Islet of Langerhans (tissue), 1 donor: Measurements from ENCODE around the gene SCAP.
A peak's percentile ranks its signal among the peaks of the same experiment; 100 is the strongest.

Experiments used
- FAIRE-seq: peaks from one replicate; lab custom pipeline; 2011; peaks lifted over from hg19 to GRCh38; lab: Jason Lieb, UNC

Gene SCAP

DNA sequence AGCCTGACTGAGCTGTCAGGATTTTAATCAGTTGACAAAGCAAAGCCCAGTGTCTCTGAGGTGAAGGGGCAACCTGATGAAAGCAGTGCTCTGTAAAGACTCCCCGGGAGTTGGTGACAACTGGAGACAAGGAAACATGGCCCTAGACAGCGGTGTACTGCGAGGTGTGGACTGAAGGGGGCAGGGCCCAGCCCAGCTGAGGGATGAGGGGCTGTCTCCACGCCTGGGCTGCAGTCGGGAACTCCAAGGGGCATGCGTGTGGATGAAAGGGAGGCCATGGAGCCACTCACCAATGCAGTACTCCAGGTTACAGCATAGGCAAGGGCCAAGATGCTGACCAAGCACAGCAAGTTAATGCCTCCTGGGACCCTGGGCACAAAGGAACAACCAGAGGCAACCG, 45.1 kb downstream of the SCAP start:
- no peak for FAIRE-seq

DNA sequence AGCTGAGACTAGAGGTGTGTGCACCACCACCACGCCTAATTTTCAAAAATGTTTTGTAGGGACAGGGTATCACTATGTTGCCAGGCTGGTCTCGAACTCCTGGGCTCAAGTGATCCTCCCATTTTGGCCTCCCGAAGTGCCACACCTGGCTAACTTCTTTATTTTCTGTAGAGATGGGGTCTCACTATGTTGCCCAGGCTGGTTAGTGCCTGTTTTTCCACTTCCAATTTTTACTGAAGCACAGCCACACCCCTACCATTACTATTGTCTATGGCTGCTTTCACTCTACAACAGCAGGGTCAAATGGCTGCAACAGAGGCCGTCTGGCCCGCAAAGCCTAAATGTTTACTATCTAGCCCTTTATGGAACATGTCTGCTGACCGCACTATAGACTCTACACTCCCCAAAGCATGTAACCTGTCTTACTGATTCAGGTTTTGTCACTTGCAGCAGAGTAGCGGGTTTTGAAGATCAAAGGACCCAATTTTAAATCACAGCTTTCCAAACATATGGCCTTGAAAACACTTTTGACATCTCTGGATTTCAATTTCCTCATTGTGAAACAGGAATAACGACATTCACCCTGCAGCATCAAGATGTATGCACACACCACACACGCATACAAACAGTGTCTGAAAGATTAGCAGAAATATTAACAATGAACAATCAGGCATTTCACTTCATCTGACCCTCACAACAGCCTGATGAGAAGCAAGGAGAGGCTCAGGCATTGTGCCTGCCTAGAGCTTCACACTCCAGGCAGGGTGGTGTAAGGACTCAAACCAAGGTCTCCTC, 46.1 kb downstream of the SCAP start:
- FAIRE-seq: no peak

DNA sequence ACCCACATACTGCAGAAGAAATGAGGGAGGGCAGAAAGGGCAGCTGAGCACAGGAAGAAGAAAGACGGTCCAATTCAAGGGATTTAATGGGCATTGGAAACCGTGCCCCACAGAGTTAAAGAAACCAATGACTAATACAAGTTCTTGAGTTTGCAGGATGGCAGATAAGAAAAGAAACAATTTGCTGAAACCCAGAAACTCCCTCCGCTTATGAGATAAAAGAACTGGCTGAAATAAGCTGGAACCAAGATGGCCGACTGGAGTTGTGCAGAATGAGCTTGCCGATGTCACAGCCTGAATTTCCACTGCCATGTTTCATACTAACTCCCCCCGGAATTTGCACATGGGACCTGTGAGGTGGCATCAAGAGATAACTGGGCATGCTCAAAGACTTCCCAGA, 47.1 kb downstream of the SCAP start:
- FAIRE-seq: no peak

DNA sequence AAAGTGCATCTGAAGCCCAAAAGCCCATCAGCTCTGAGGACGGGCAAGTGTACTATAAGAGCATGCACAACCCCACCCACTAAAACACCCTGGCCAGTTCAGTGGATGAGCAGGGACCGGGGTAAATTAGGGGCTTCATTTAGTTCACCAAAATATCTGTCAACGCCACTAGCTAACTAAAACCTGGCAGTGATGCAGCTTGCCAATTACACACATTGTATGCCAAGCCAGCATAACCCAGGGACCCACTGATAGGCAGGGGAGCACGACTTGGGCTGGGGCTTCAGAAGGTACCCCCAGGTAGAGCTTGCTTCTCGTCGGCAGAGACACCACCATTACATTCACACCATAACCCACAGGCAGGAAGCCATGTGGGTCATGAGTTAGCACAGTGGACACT, 47.9 kb downstream of the SCAP start:
- no peak for FAIRE-seq

DNA sequence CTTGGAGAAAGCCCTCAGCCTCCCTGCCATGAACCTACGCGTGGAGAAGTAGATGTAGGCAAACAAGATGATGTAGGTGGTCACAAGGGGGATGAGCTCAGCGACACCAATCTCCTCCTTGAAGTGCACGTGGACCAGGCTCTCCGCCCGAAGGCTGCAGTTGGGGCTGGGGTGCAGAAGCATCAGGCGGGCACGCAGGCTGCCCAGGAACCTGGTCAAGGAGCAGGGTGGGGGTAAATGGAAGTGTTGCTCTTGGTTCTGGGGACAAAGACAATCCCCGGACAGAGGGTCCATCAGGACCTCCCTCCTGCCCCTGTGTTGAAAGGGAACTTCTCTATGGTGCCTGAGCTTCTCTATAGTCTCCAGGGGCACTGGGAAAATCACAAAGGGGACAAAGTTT, 49.8 kb downstream of the SCAP start:
- FAIRE-seq: no peak

DNA sequence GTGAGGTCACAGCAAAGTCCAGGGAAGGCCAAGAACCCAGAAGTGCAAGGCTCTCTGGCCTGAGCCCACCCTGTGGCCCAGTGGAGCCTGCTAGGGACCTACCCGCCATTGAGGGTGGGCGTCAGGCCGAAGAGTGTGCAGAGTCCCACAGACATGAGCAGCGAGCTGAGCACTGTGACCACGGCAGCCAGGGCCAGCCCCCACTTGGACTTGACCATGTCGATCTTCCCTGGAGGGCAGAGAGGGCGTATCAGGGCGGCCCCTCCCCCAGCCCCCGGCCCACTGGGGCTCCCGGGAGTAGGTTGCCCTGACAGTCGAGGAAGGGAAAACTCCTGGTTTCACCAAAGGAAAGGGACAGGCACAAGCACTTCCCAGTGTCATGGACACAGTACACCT, 50.4 kb downstream of the SCAP start:
- FAIRE-seq: no peak

DNA sequence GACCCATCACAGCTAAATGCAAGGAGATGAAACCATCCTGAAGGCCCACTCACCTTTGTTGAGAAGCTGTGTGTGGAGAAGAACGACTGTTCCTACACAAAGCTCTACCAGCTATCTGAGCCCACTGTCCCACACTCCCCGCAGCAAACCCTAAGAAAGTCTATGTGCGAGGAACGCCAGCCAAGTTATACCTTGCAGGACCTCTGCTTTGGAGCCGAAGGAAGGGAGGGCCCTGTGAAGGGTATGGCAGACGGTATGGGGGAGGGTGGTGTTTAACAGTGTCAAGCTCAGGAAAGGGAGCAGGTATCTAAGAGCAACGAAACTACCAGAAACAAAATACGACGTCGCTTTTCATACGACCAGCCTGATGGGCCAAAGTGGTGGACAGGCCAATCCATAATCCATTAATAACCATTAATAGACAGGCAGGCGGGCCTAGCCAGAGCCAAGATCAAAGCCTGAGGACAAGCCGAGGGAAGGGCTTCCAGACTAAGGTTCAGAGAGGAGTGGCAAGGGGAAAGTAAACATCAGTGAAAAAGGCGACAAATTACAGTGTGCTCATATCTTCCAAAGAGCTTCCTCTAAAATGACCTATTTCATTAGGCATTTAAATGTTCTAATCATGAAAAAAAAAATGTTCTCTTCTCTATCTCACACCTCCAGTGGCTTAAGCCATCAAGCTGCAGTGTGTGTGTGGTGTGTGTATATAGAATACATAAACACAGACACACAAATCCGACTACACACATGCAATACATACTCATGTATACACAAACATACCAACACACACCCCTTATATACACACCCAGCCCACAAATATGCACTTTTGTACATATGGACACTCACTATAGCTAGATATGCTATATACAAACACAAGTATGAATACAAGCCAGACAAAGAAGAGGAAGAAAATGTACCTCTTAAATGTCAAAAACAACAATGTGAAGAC, 51.0 kb downstream of the SCAP start:
- FAIRE-seq: no peak

DNA sequence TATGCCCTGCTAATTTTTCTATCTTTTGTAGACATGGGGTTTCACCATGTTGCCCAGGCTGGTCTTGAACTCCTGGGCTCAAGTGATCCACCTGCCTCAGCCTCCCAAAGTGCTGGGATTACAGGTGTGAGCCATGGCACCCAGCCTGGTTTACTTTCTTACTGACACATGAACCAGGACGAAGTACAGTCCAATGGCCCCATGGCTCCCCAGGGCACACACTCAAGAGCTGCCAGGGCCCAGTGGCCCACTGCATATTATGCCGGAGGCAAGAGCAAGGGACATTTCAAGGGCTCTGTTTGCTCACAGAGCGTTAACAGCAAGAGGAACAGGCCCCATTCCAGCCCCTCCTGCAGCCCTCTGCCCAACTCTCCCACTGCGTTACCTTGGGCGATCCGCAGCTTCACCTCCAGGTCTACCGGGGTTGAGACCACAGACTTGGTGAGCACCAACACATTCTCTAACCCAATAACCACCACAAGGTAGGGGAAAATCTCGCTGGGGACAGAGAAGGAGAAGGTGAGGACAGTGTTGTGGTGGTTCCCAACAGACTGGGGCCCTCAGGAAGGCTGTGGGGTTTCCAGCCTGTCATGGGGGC, 52.1 kb downstream of the SCAP start:
- FAIRE-seq: no peak

DNA sequence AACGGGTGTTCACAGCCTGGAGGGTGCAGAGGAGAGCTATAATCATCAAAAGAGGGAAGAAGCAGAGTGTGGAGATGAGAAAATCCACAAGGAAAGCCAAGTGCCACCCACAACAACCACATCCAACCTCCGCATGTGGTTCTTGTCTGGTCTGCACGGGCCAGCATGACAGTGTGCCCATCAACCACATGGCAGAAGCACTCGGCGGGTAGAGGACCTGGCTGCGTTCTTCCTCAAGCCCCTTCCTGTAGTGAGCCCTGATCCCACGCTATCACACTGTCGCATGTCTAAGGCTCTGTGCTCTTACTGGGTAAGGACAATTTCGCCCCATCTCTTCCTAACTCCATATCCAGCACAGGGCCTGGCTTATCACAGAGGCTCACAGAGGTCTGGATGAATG, 53.0 kb downstream of the SCAP start:
- no peak for FAIRE-seq

DNA sequence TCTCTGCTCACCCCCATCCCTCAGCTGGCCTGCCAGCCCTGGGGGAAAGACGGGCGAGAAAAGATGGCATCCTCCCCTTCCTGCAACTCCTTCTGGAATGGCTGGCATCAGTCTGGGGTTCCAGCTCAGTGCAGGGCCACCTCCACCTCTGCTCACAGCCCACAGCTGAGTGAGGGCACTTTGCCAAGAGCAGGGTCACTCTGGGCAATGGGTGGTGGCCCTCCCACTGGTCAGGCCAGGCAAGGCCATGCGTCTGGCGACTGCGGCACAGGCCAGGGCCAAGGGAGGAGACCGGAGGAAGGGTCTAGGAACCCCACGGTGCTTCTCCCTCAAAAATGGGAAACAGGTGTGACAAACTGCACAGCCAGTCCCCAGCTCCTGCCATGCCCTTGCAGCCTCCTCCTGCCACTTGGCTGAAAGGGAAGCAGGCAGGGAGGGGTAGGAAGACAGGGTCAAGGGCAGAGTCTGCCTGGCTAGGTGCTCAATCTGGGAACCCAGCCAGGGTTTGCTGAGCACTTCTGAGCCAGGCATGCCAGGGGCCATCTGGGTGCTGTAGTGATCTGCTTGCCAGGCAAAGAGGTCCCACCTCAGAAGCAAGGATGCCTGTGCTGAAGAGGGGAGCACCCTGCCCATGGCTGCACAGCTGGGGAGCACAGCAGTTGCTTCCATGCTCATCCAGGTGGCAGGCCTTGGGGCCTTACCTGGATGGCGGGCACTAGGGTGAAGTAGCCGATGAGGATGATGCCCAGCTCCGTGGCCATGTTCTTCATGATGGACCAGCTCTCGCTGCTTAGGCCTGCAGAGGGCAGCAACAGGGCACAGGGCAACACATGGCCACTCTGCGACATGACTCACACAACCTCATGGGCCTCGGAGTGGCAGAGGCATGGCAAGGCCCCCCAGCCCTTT, 53.7 kb downstream of the SCAP start:
- FAIRE-seq: no peak

DNA sequence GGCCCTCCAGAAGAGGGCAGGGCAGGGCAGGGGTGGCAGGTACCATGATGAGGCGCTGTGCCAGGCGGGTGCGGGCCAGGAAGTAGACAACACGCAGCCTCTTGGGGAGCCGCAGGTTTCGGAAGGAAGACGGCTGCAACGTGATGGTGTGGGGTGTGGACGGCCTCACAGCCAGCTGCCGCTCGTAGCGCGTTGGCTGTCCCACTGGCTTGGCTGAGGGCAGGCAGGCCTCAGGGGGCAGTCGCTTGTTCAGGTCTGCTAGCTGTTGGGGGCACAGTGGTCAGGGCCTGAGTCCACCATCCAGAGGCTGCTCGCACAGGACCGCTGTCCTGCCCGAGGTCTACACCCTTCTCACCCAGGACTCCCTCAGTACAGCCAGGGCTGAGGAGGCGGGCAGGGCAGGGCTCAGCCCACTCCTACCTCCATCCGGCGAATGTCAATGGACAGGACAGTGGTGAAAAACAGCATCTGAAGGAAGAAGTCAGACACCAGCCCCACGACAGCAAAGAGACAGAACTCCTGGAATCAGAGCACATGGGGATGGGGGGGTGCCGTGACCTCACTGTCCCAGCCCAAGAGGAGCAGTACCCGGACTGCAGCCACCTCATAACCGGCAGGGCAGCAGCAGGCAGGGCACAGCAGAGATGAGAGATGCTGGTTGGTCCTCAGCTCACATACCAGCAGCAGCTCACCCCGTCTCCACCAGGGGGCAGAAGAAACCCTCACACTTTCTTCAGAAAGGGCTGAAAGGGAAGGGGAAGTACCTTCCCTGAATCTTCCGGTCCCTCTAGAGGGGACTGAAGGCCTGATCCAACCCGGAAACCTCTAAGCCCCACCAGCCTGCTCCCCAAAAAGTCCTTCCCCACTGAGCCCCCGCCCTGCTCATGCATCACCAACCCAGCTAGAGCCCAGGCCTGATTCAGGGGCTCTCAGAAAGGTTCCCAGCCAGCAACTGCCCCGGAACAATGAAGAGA, 54.9 kb downstream of the SCAP start:
- peak; percentile 80 for FAIRE-seq

DNA sequence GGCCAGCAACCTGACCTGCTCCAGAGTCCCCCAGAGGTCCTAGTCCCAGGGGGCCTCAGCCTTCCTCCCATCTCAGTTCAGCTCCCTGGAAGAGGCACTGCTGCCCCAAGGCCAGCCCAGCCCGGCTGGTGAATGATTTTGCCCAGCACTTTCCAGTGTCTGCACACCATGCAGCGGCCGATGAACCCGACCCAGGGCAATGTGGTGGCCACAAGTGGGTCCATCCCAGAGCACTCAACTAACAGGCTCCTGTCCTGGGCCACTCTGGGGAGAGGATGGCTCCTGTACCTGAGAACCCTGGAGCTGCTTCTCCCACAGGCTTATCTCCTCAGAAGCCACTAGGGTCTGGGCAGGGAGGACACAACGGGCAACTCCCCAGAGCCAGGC, 55.7 kb downstream of the SCAP start:
- FAIRE-seq: no peak

DNA sequence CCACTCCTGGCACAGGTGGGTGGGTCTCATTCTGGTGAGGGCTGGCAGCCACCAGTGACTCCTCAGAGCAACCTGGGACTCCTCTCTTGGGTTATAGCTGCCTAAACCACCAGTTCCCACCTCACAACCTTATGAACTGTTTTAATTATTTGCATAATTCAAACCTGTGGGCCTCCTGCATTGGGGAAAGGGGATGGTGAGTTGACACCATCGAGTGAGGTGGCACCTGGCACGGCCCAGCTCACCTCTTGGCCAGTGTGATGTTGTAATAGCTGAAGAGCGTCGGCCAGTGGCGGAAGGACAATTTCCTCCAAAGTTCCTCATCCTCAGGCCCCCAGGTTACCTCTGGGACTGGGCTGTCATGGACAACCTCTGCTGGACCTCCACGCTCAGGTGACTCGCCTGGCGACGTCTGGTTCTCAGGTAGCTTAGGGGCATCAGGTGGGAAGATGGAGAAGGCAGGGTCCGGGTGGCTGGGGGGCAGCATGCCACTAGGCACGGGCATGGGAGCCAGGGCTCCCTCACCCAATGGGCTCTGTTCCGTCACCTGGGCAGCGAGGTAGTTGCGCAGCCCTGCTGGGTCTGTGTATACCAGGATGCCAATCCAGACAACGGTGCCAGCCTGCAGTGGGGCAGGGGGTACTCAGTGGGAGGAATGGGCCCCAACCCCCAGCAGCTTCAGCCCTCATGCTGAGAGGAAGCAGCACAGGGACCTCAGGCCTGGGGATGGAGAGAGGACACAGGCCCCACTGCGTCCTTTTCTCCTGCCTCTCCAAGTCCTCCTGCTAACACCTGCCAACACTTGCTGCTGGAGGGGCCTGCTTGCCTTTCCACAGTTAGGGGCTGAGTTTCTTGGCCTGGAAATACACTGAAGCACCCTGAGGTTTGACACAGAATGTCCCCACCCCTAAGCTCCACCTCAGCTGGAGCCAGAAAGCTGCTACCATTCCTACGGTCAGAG, 56.4 kb downstream of the SCAP start:
- no peak for FAIRE-seq

DNA sequence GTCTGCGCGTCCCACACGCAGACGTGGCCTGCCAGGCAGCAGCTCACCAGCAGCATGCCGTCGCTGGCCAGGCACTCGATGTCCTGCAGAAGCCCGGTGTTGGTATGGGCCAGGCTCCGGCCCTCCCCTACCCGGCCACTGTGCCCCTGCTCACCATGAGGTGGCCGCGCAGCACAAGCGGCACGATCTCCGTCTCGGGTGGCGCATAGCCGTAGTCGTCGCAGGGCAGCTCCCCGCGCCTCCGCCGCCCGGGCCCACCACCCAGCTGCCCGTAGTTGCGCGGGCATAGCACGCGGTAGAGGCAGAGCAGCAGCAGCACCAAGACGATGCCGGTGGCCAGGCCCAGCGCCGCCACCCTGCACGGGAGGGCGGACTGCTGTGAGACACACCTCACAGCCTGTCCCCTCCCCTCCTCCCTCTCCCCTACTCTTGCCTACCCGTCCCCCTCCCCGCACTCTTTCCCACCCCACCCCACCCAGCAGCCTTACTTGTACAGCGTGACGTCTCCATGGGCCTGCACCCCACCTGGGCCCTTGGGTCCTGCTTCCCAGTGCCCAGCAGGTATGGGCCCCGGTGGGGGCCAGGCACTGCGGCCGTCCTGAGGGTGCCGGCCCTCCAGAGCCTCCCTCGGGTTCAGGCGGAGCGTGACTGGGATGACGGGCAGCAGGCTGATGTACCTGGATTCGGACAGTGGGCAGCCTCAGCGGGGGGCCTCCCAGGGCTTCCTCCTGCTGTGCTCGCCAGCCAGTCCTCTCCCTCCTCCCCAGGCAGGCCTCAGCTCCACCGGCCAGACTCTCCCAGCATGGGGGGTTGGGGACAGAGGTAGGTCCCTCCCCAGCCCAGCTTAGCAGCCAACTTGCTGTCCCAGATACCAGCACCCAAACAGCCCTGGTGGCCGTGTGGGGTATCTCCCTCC, 57.3 kb downstream of the SCAP start:
- FAIRE-seq: no peak

DNA sequence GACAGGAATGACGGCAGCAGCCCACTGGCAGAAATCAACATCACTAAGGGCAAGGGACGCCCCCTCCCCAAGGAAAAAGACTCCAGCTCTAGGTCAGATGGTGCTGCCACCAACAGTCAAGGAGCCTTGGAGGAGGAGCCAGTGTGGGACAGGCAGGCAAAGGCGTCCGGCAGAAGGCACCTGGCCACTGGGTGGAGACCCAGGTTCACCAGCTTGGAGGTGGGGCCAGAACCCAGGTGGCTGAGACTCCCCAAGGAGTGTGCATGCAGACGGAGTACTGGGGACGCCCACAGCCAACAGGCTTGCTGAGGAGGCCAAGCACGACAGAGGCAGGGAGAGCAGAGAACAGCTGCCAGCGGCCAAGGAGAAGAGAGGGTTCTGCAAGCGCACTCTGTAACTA, 59.7 kb downstream of the SCAP start:
- FAIRE-seq: no peak

DNA sequence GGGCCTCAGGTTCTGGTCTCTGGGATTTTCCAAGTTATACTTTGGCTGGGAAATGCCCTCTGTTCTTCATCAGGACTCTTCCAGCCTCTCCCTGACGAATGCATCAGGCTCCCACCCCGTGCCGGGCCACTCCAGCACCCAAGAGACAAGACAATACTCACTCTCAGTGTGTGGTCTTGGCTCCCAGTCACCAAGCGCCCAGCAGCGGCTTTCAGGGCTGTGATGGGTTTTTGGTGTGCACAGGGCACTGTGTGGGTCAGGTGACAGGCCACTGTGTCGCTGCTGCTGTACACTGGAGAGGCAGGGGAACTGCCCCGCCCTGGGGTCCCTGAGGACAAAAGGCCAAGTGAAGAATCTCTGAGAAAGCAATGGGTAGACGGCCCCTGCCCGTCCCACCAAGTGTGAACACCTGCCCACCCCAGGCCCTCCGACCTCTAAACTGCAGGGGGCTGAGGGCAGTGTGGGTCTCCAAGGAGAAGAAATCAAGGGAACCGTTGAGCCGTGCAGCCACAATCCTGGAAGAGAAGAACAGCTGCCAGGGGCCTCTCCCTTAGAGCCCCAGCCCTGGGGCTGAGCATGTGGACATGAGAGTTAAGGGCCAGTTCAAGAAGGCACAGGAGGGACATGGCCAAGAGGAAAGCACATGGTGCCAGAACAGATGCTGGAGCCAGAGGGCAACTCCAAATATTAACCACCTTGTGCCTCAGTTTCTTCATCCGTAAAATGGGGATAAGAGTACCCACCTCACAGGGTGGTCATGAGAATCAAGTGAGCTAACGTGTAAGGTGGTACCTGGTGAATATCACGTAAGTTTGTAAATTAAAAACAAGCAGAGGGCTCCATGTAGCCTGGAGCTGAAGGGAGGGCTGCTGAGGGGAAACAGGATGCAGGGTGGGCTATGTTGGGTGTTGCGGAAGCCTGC, 60.8 kb downstream of the SCAP start:
- no peak for FAIRE-seq

DNA sequence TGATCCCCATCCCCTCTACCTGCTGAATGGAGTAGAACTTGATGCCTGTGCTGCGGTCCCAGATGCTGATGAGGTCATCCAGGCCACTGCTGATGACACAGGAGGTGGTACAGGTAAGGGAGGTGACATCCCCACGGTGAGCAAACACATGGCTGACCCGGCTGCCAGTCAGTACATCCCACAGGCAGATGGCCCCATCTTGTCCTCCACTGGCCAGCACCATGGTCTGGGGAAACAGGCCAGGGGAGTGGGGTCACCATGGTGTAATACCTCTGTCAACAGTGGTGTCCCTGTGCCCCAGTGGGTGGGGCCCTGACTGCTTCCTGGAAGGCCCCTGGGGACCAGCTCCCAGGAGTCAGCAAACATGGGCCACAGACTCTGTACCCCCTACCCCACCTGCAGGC, 61.6 kb downstream of the SCAP start:
- no peak for FAIRE-seq
